H1 (cell line): Measurements from ENCODE around the gene UCP2. TPM values are rescaled to one million over a fixed set of nuclear protein-coding genes. Genes with fewer than 3 reads are reported as not detected.

Source experiments
- CHD7 ChIP-seq: fragments of 300-600 bp; sonication (generic); IDR thresholded peaks from 2 replicates; pipeline ENCODE4 v1.7.1; 2012; ENCODE audit warnings: low read length, moderate library complexity, mild to moderate bottlenecking, inconsistent platforms; ENCODE audit not compliant: insufficient replicate concordance
- RBBP5 ChIP-seq: IDR thresholded peaks from 2 replicates; pipeline ENCODE4 v1.7.1; 2012; ENCODE audit warnings: low read depth, mild to moderate bottlenecking, inconsistent platforms, low read length, moderate library complexity, borderline replicate concordance
- SAP30 ChIP-seq: fragments of 300-600 bp; sonication (generic); IDR thresholded peaks from 2 replicates; pipeline ENCODE4 v1.7.1; 2012; ENCODE audit warnings: low read length, moderate library complexity, mild to moderate bottlenecking, inconsistent platforms; ENCODE audit not compliant: insufficient read depth, insufficient replicate concordance
- polyA plus RNA-seq, 7 experiments: library from polyadenylated mRNA; depleted of rRNA in 3 of 7; stranded (reverse) in 5 of 7; unstranded in 2 of 7; fragments of >200 nt in 5 of 7; fragments of 200-250 nt in 2 of 7; gene quantifications; 1 replicate in 5 of 7; 2 replicates in 1 of 7; 4 replicates in 1 of 7; pipeline versions ENCODE4 v1.2.1 to v1.2.3, GENCODE V29; 2011 to 2013; ENCODE audit warnings: missing spikeins in 2 of 7, mixed read lengths in 2 of 7
- total RNA-seq: library from RNA; stranded (reverse); fragmentation: NEBNext Ultra II Directional; extraction: Animal tissue kit (Norgen Biotek cat#: 25700); gene quantifications from 2 replicates; pipeline ENCODE4 v1.2.1, GENCODE V29; 2021

UCP2 gene
- total and polyA plus RNA-seq, 2 of the 8 experiments (the other 6 are each of a cell fraction or from before 2014, with no cell fraction given): 46.2 to 55.2 TPM

- TF ChIP-seq RBBP5 (no peak), SAP30 (no peak), CHD7 (no peak)
- TF ChIP-seq, all 59 proteins: peak for 0
Measured at GRCh38 chr11:74018331-74019005, 35.8 kb upstream of the UCP2 start (continued).
